IPS-20b (cell line): Measurements from ENCODE around the gene ST6GALNAC4.

ENCODE experiments used
- H3K27ac ChIP-seq: one replicate; pipeline ENCODE4 v1.5.1; 2013; ENCODE audit warnings: low read length
- H3K27me3 ChIP-seq: 2 replicates; pipeline ENCODE4 v1.6.1; 2013; ENCODE audit warnings: mild to moderate bottlenecking, low read length, inconsistent platforms; ENCODE audit not compliant: insufficient read depth
- H3K36me3 ChIP-seq: 2 replicates; pipeline ENCODE4 v1.6.1; 2013; ENCODE audit warnings: low read depth, mild to moderate bottlenecking, inconsistent platforms, low read length, moderate library complexity; ENCODE audit not compliant: insufficient read depth
- H3K4me1 ChIP-seq: 2 replicates; pipeline ENCODE4 v1.6.1; 2013; ENCODE audit warnings: mild to moderate bottlenecking, control low read depth, inconsistent platforms, low read length, moderate library complexity; ENCODE audit not compliant: insufficient read depth
- H3K4me3 ChIP-seq: 2 replicates; pipeline ENCODE4 v1.5.1; 2013; ENCODE audit warnings: mild to moderate bottlenecking, low read length, inconsistent platforms
- H3K9ac ChIP-seq: 2 replicates; pipeline ENCODE4 v1.6.1; 2013; ENCODE audit warnings: low read depth, mild to moderate bottlenecking, inconsistent platforms, low read length, moderate library complexity
- H3K9me3 ChIP-seq: 2 replicates; pipeline ENCODE4 v1.6.1; 2013; ENCODE audit warnings: mild to moderate bottlenecking, low read depth, low read length, inconsistent platforms; ENCODE audit not compliant: insufficient read depth

The ST6GALNAC4 gene

DNA sequence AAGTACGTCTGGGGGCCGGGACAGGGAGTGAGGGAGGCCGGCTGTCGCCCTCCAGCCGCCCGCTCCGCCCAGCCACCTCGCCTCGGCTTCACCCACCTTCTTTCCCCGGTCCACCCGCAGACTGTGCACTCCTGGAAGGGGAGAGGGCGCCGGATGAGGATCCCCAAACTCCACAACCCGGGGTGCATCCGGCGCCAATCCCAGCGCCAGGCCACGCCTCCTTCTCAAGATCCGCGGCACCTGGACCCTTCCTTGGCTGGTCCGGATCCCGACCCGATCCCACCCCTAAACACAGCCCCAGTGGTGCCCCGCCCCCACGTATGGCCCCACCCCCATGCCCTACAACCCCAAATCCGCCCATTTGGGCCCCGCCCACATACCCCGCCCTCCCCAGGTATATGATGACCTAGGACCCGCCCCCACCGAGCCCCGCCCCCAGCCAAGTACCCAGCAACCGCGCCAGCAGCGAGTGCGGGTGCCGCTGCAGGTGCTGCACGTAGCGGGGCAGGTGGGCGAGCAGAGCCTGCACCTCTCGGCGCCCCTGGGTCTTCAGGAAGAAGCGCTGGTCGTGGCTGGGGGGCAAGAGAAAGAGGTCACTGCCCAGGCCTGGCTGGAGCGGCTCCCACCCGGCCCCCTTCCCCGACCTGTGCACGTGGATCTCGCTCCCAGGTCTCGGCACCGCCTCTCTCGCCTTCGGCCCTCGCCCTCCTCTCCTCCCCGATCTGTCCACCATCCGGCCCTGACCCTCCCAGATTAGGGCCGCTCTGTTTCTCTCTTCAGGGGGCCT, 10.6 kb upstream of the ST6GALNAC4 start:
- H3K9ac ChIP-seq = peak overlapping the region; percentile 63; the same call in 1 of the 2 replicates
- no peaks in the 10 kb centered on the region; the same call in 1 of the 2 replicates for H3K4me1 ChIP-seq
- H3K27me3 ChIP-seq = peaks cover 48% of the 10 kb centered on the region
- H3K36me3 ChIP-seq = no peaks in the 10 kb centered on the region
- no peaks in the 10 kb centered on the region for H3K9me3 ChIP-seq
- peak overlapping the region; percentile 83 for H3K4me3 ChIP-seq
- H3K27ac ChIP-seq = no peak overlapping the region

DNA sequence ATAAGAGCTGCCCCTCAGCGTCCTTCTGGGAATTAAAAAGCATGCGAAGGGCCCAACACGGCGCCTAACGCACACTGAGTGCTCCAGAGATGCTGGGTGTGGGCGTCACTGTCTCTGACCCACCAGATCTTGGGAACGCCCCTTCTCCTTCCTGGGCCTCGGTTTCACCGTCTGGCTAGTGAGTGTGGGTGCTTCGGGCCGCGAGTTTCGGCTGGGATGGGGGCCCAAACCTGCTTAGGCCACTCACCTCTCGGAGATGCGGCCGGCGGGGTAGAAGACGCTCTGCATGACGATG, 10.0 kb upstream of the ST6GALNAC4 start:
- Histone ChIP-seq H3K4me1 (no peaks in the 10 kb centered on the region; the same call in 1 of the 2 replicates), H3K9me3 (no peaks in the 10 kb centered on the region), H3K9ac (peak overlapping the region; percentile 63; the same call in 1 of the 2 replicates), H3K27ac (no peak overlapping the region), H3K4me3 (peak overlapping the region; percentile 83), H3K36me3 (no peaks in the 10 kb centered on the region), H3K27me3 (peaks cover 52% of the 10 kb centered on the region)

DNA sequence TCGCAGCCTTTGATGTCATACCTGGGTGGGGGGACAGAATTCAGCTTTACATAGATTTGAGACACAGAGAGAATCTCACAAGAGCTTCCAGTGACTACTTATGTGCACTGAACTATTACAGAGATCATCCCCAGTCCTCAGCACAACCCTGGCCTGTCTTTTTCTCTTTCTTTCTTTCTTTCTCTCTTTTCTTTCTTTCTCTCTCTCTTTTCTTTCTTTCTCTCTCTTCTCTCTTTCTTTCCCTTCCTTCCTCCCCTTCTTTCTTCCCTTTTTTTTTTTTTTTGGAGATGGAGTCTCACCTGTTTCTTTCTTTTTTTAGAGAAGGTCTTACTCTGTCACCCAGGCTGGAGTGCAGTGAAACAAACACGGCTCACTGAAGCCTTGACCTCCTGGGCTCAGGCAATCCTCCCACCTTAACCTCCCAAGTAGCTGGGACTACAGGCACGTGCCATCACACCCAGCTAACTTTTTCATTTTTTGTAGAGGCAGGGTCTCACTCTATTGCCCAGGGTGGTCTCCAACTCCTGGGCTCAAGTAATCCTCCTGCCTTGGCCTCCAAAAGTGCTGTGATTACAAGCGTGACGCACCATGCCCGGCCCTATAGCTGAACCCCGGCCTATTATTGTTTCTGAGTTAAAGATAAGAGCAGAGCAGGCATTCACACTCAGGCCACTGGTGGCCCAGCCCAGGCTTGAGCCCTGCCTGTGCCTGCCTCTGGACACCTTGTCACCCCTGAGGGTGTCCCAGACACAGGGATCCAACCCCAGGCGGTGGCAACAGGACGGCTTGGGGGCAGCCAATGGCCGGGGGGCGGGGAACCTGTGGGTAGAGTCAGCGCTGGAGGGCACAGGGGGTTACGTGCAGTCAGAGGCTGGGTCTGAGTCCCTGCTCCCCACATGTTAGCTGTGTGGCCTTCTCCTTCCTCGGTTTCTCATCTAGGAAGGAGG, 9.4 kb upstream of the ST6GALNAC4 start:
- Histone ChIP-seq H3K9me3 (no peaks in the 10 kb centered on the region), H3K4me1 (no peaks in the 10 kb centered on the region; the same call in 1 of the 2 replicates), H3K27ac (no peak overlapping the region), H3K9ac (peak overlapping the region; percentile 63; the same call in 1 of the 2 replicates), H3K27me3 (peaks cover 57% of the 10 kb centered on the region), H3K4me3 (peak overlapping the region; percentile 83), H3K36me3 (no peaks in the 10 kb centered on the region)

DNA sequence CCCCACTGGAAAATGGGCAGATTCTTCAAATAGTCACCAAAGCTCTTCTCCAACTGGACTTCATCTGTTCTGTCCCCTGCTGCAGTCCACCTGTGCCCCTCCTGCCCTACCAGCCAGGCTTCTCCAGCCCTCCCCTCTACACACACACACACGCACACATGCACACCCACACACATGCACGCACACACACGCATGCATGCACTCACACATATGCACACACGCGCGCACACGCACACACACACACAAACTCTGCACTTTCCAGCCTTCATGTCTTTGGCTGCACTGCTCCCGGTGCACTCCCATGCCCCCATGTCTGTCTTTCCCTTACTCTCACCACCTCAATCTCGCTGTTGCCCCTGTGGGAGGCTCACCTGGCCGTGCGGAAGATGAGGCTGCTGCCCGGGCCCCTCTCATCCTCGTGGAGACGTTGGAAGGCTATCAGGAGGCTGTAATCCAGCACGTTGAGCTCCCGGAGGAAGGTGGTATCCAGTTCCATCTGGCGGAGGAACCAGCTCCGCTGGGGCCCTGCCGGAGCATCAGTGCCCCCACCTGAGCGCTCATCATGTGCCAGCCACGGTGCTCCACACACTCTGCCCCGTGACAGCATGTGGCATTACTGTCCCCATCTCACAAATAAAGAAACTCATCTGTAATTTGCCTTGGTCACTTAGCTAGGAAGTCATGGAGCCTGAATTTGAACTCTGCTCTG, 8.0 kb upstream of the ST6GALNAC4 start:
- Histone ChIP-seq H3K27me3 (peaks cover 56% of the 10 kb centered on the region), H3K4me1 (no peaks in the 10 kb centered on the region; the same call in 1 of the 2 replicates), H3K4me3 (no peak overlapping the region), H3K9me3 (no peaks in the 10 kb centered on the region), H3K36me3 (no peaks in the 10 kb centered on the region), H3K9ac (no peak overlapping the region), H3K27ac (no peak overlapping the region)

DNA sequence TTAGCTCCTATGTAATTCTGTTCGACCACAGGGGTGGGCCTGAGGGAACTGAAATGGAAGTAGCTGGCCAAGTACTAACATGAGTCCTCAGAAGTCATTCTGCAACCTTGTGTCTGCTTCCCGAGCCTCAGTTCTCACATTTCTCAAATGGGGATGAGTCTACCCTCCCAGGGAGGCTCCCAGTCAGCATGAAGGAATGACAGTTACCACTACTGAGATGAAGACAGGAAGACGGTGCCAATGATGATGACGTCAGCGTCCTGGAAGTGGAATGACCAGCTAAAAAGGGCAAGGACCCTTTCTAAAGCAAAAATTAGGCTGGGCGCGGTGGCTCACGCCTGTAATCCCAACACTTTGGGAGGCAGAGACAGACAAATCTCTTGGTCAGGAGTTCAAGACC, 6.9 kb upstream of the ST6GALNAC4 start:
- Histone ChIP-seq H3K9ac (no peak overlapping the region), H3K27ac (no peak overlapping the region), H3K4me1 (no peaks in the 10 kb centered on the region; the same call in 1 of the 2 replicates), H3K9me3 (no peaks in the 10 kb centered on the region), H3K36me3 (no peaks in the 10 kb centered on the region), H3K27me3 (peaks cover 45% of the 10 kb centered on the region), H3K4me3 (no peak overlapping the region)

DNA sequence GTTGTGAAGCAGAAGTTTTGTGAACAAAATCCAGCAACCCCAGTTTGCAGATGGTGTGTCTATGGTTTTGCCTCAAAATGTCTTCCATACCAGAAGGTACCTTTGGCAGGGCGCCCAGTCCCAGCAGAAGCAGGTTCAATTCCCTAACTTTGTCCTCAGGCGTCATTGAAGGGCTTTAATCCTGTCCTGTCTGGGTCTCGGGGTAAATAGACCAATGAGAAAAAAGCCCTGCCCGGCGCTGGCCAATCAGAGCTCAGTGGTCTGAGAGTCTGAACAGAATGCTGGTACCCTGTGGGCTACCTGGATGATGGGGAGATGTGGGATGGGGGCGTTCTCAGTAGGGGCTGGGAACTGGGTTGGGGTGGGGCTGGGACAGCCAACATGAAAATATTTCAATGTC, 6.2 kb upstream of the ST6GALNAC4 start:
- Histone ChIP-seq H3K36me3 (no peaks in the 10 kb centered on the region), H3K4me3 (no peak overlapping the region), H3K4me1 (no peaks in the 10 kb centered on the region), H3K9me3 (no peaks in the 10 kb centered on the region), H3K27me3 (peaks cover 37% of the 10 kb centered on the region), H3K27ac (no peak overlapping the region), H3K9ac (no peak overlapping the region)

DNA sequence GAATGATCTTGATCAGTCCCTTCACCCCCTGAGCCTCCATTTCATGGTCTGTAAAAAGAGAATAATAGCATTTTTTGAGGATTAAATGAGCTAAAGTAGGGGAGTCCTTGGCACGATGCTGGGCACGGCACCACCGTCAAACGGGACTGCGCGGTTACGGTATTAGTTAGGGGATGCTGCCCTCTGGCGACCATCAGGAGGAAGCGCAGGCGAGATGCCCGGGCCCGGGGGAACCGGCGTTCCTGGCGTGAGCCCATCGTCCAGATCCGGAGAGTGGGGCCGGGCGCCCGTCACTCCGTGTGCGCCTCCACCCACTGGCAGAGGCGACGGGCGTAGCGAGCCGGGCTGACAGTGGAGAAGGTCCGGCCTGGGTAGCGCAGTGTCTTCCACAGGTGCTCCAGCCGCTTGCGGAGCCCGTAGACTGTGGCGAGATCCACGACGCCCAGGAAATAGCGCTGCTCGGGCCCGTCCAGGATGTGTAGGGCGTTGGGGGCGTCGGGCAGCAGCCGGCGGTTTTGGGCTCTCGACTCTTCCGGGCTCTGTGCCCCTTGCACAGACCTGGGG, 4.8 kb upstream of the ST6GALNAC4 start:
- H3K9me3 ChIP-seq = no peaks in the 10 kb centered on the region
- H3K4me1 ChIP-seq = no peaks in the 10 kb centered on the region
- H3K27me3 ChIP-seq = peaks cover 27% of the 10 kb centered on the region
- H3K4me3 ChIP-seq = no peak overlapping the region
- no peaks in the 10 kb centered on the region for H3K36me3 ChIP-seq
- H3K27ac ChIP-seq = no peak overlapping the region
- no peak overlapping the region for H3K9ac ChIP-seq

DNA sequence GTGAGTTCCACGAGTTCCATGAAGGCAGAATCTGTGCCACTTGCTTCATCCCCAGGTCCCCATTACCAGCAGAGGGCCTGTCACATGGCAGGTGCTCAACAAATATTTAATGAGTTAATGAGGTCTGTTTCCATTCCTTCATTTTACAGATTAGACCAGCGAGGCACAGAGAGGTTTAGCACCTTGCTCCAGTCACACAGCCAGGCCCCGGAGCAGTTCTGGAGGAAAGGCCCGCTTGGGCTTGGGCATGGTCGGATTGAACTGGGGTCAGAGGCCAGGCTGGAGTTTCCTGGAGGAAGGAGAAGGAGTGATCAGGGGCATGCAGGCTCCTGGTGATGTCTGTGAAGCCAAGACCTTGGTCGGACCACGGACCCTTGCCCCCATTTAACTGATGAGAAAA, 4.0 kb upstream of the ST6GALNAC4 start:
- Histone ChIP-seq H3K9me3 (no peaks in the 10 kb centered on the region), H3K9ac (no peak overlapping the region), H3K36me3 (no peaks in the 10 kb centered on the region), H3K4me3 (no peak overlapping the region), H3K27ac (no peak overlapping the region), H3K4me1 (no peaks in the 10 kb centered on the region), H3K27me3 (peaks cover 27% of the 10 kb centered on the region)

DNA sequence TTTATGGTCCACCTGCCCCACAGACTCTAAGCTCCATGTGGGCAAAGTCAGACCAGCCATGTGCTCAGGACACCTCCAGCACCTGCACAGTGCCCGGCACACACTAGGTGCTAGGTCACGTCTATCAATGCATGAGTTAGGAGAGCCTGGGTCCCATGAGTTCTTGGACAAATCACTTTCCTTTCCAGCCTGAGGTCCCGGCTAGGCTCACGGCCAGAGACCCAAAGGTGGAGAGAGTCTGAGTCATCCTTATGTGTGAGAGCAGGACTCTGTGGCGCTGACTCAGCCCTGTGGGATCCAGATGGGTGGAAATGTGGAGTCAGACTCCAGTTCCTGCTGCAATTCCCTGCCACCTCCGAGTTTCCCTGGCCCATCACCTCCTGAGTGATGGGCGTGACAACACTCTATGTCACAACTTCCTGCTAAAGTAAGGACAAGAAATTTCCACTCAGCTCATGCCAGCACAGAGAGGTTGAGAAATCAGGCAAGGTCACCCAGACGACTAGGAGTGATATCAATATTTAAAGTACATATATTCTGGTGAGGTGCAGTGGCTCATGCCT, 2.5 kb upstream of the ST6GALNAC4 start:
- Histone ChIP-seq H3K4me1 (no peaks in the 10 kb centered on the region), H3K36me3 (no peaks in the 10 kb centered on the region), H3K9ac (no peak overlapping the region), H3K9me3 (no peaks in the 10 kb centered on the region), H3K27ac (no peak overlapping the region), H3K4me3 (no peak overlapping the region), H3K27me3 (peaks cover 20% of the 10 kb centered on the region)

DNA sequence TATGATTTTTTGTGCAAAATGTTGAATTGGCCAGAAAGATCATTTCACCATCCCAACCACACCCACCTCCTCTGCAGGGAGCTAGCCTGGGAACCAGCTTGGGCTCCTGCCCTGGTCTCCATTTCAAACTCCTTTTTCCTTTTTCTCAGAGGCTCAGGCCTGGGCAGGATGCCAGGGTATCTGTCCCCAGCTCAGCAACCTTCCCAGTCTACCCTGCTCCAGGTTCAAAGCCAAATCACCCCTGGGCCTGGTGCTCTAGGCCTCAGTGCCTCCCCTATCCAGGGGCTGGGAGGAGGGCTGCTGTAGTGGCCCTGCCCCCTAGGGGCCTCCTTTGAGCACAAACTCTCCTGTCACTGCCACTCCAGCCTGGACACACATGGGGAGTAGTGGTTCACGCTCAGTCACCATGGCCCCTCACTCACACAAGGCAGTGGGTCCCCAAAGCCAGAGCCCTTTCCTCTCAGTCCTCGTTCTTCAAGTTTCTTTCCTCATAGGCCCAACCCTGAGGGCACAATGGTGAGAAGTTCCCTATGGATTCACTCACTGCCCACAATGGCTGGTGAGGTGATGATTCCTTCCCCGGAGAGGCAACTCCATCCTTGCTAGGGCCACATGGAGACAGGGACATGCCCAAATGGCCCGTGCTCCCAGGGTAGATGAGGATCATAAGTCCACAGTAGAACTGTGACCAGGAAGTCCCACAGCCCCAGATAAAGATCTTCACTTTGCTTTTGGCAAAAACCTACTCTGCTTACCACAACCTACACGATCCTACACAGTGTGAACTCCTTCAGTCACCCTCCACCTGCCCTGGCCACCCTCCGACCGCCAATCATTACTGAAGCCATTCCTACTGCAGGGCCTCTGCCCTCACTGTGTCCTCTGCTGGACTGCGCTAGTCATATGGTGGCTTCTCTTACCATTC, 1.6 kb upstream of the ST6GALNAC4 start:
- H3K27me3 ChIP-seq = peaks cover 20% of the 10 kb centered on the region
- H3K9me3 ChIP-seq = no peaks in the 10 kb centered on the region
- H3K36me3 ChIP-seq = no peaks in the 10 kb centered on the region
- no peak overlapping the region for H3K9ac ChIP-seq
- H3K4me1 ChIP-seq = no peaks in the 10 kb centered on the region
- no peak overlapping the region for H3K27ac ChIP-seq
- no peak overlapping the region for H3K4me3 ChIP-seq
